Testis (tissue), 3 donors: ENCODE data around the gene TMEM151B. TPM values are rescaled to one million over a fixed set of nuclear protein-coding genes. Genes with fewer than 3 reads are reported as not detected.

ENCODE experiments used
- DNase-seq: peaks from one replicate; pipeline ENCODE4 v3.0.0-alpha.2; 2019
- H3K27ac ChIP-seq, 2 donors: fragments of 200-600 bp; sonication (generic); one replicate each; pipeline ENCODE4 v1.5.1; 2019
- H3K27me3 ChIP-seq: fragments of 200-600 bp; sonication (generic); one replicate; pipeline ENCODE4 v1.5.1; 2019
- H3K36me3 ChIP-seq: fragments of 200-600 bp; sonication (generic); one replicate; pipeline ENCODE4 v1.5.1; 2017; ENCODE audit warnings: low read depth; ENCODE audit errors: missing control alignments
- H3K4me1 ChIP-seq: fragments of 200-600 bp; sonication (generic); one replicate; pipeline ENCODE4 v1.5.1; 2019
- H3K4me3 ChIP-seq, 2 donors: fragments of 200-600 bp; sonication (generic); one replicate each; pipeline ENCODE4 v1.5.1; 2017 to 2019
- H3K9me3 ChIP-seq: fragments of 200-600 bp; sonication (generic); one replicate; pipeline ENCODE4 v1.5.1; 2017
- CTCF ChIP-seq, 3 experiments: fragments of 450-650 bp in 2 of 3; fragments of 200-600 bp in 1 of 3; sonication (generic) in 1 of 3; IDR thresholded peaks; one replicate each; pipeline ENCODE4 v1.5.1; 2016 to 2019; ENCODE audit warnings: antibody characterized with exemption in 3 of 3, mild to moderate bottlenecking in 2 of 3, moderate library complexity in 1 of 3
- POLR2A ChIP-seq: fragments of 450-650 bp; IDR thresholded peaks from one replicate; pipeline ENCODE4 v1.6.1; 2017; ENCODE audit warnings: antibody characterized with exemption, mild to moderate bottlenecking, moderate library complexity
- WGBS, 2 donors: methylation state at CpG; one replicate each; pipeline ENCODE4 v1.1.5; 2018; 5-methylcytosine and 5-hydroxymethylcytosine counted together
- intact Hi-C: fragments of 100-400 bp; cut with DNase I; formaldehyde crosslinking; loops from one replicate; pipeline ENCODE4 v1.15.1; 2023; ENCODE audit warnings: low total_unique reads
- polyA plus RNA-seq: library from polyadenylated mRNA; stranded (reverse); fragments of 350-450 nt; fragmentation: Illumina TruSeq; extraction: RNeasy Lipid Tissue Mini Kit (QIAGEN cat#74804); gene quantifications from one replicate; pipeline ENCODE4 v1.2.3, GENCODE V29; 2014; ENCODE audit warnings: low read depth, low replicate concordance; ENCODE audit not compliant: insufficient read depth
- total RNA-seq, 2 donors: library from RNA; depleted of rRNA; stranded (reverse); fragments of >200 nt; gene quantifications; one replicate each; pipeline ENCODE4 v1.2.3, GENCODE V29; 2016

Gene TMEM151B
- total and polyA plus RNA-seq, 3 donors from 2014 or later = 1.3 to 2.8 (median 1.6) TPM

GRCh38 chr6:44257753-44258324 is 12.4 kb upstream of the TMEM151B start:
- Histone ChIP-seq H3K27me3 (no peaks in the 10 kb centered on the region), H3K4me1 (peaks cover 14% of the 10 kb centered on the region), H3K9me3 (no peaks in the 10 kb centered on the region), H3K27ac (peak overlapping the region; percentile 90 to 92), H3K4me3 (peak overlapping the region; percentile 87 to 97), H3K36me3 (no peaks in the 10 kb centered on the region)
- DNase-seq = no peak
- 15 to 19% methylated on average over 12 to 15 of the region's 15 CpGs for WGBS, 2 donors
- intact Hi-C loops = no loop called here
- peak in 2 of 3 experiments; percentile 1 to 7 for TF ChIP-seq CTCF (IDR thresholded peaks at IDR 0.05)
- no peak for TF ChIP-seq POLR2A

GRCh38 chr6:44258325-44258863 is 11.9 kb upstream of the TMEM151B start:
- Histone ChIP-seq H3K27ac (peak overlapping the region in 1 of 2 donors; percentile 90), H3K9me3 (no peaks in the 10 kb centered on the region), H3K27me3 (no peaks in the 10 kb centered on the region), H3K4me1 (peaks cover 20% of the 10 kb centered on the region), H3K36me3 (no peaks in the 10 kb centered on the region), H3K4me3 (no peak overlapping the region)
- TF ChIP-seq POLR2A (no peak), CTCF (IDR thresholded peaks at IDR 0.05) (no peak)
- intact Hi-C loops = no loop called here
- no peak for DNase-seq
- 74 to 75% methylated on average over 6 to 9 of the region's 9 CpGs for whole genome bisulfite sequencing, 2 donors

GRCh38 chr6:44258921-44259320 is 11.3 kb upstream of the TMEM151B start:
- Histone ChIP-seq H3K9me3 (no peaks in the 10 kb centered on the region), H3K27me3 (no peaks in the 10 kb centered on the region), H3K4me3 (no peak overlapping the region), H3K4me1 (peaks cover 25% of the 10 kb centered on the region), H3K36me3 (no peaks in the 10 kb centered on the region), H3K27ac (no peak overlapping the region)
- WGBS, 2 donors = 79 to 95% methylated on average over 2 to 3 of the region's 3 CpGs
- TF ChIP-seq POLR2A (no peak), CTCF (IDR thresholded peaks at IDR 0.05) (no peak)
- no peak for DNase-seq
- intact Hi-C loops = no loop called here

- peaks cover 35% of the 10 kb centered on the region for H3K4me1 ChIP-seq
- no peaks in the 10 kb centered on the region for H3K27me3 ChIP-seq
- no peak overlapping the region for H3K4me3 ChIP-seq
- WGBS, 2 donors = 96% methylated on average over 8 of the region's 8 CpGs; no CpG with 5 or more reads in 1 of the 2 donors
- no peak for DNase-seq
- no peak overlapping the region for H3K27ac ChIP-seq
- H3K9me3 ChIP-seq = no peaks in the 10 kb centered on the region
- intact Hi-C loops = loop anchor here (10.0 kb wide), 1 partner anchor 195 kb away; no protein-coding TSS in a partner anchor
- no peaks in the 10 kb centered on the region for H3K36me3 ChIP-seq
- TF ChIP-seq POLR2A (no peak), CTCF (IDR thresholded peaks at IDR 0.05) (no peak)
Measured at GRCh38 chr6:44260011-44260410, 10.2 kb upstream of the TMEM151B start.
